H1 (cell line): ENCODE measurements around the gene TEX11. TPM values are rescaled to one million over a fixed set of nuclear protein-coding genes. Genes with fewer than 3 reads are reported as not detected.

Experiments
- polyA plus RNA-seq, 7 experiments: library from polyadenylated mRNA; depleted of rRNA in 3 of 7; stranded (reverse) in 5 of 7; unstranded in 2 of 7; fragments of >200 nt in 5 of 7; fragments of 200-250 nt in 2 of 7; gene quantifications; 1 replicate in 5 of 7; 2 replicates in 1 of 7; 4 replicates in 1 of 7; pipeline versions ENCODE4 v1.2.1 to v1.2.3, GENCODE V29; 2011 to 2013; ENCODE audit warnings: missing spikeins in 2 of 7, mixed read lengths in 2 of 7
- small RNA-seq: library from polyadenylated mRNA; stranded (forward); fragments of <200 nt; extraction: miRNeasy Mini kit (QIAGEN cat#:217004); gene quantifications from one replicate; pipeline ENCODE3, GENCODE V24; 2013; ENCODE audit not compliant: insufficient read depth
- total RNA-seq: library from RNA; stranded (reverse); fragmentation: NEBNext Ultra II Directional; extraction: Animal tissue kit (Norgen Biotek cat#: 25700); gene quantifications from 2 replicates; pipeline ENCODE4 v1.2.1, GENCODE V29; 2021

Gene TEX11
- total and polyA plus RNA-seq, 2 of the 8 experiments (the other 6 are each of a cell fraction or from before 2014, with no cell fraction given): 0.11 to 0.74 TPM

Small RNA genes within 50 kb of the gene (small RNA-seq; reads per million reads assigned to genes)
- gene SNORD3E: not detected

Other genes starting within 250 kb of the TEX11 start
- 218 and 222 TPM in 2 replicates for gene SLC7A3, start 22.4 kb upstream of the TEX11 start, total RNA-seq
- 306 and 471 TPM in 2 replicates for gene SLC7A3, start 22.4 kb upstream of the TEX11 start, polyA plus RNA-seq (2011; rRNA removed)
- 74.2 and 81.2 TPM in 2 replicates for gene SNX12, start 159.6 kb upstream of the TEX11 start, total RNA-seq
- gene SNX12, start 159.6 kb upstream of the TEX11 start, polyA plus RNA-seq (2011; rRNA removed): 65.3 and 72.1 TPM in 2 replicates
- 54.8 and 57.4 TPM in 2 replicates for gene FOXO4, start 187.1 kb upstream of the TEX11 start, total RNA-seq
- 12.3 and 26.6 TPM in 2 replicates for gene FOXO4, start 187.1 kb upstream of the TEX11 start, polyA plus RNA-seq (2011; rRNA removed)
- gene CXorf65, start 198.0 kb upstream of the TEX11 start, total RNA-seq: not detected in 2 replicates
- not detected in 2 replicates for gene CXorf65, start 198.0 kb upstream of the TEX11 start, polyA plus RNA-seq (2011; rRNA removed)
- not detected in 2 replicates for gene IL2RG, start 202.9 kb upstream of the TEX11 start, total RNA-seq
- gene IL2RG, start 202.9 kb upstream of the TEX11 start, polyA plus RNA-seq (2011; rRNA removed): not detected in 2 replicates
- gene MED12, start 209.9 kb upstream of the TEX11 start, total RNA-seq: 43.5 and 48.9 TPM in 2 replicates
- gene MED12, start 209.9 kb upstream of the TEX11 start, polyA plus RNA-seq (2011; rRNA removed): 19.4 and 28.4 TPM in 2 replicates
- 14.8 and 15.3 TPM in 2 replicates for gene NLGN3, start 236.1 kb upstream of the TEX11 start, total RNA-seq
- 12.0 and 15.0 TPM in 2 replicates for gene NLGN3, start 236.1 kb upstream of the TEX11 start, polyA plus RNA-seq (2011; rRNA removed)